Measurements from ENCODE around the gene NR2C1. TPM values are rescaled to one million over a fixed set of nuclear protein-coding genes. Genes with fewer than 3 reads are reported as not detected.
A peak's percentile ranks its signal among the peaks of the same experiment; 100 is the strongest.

The NR2C1 gene
- total and polyA plus RNA-seq, 9 of the 15 experiments (the other 6 are each of a cell fraction or from before 2014, with no cell fraction given) = 8.5 to 42.4 (median 35.6) TPM

GRCh38 chr12:95073698-95074520 is 491 bp upstream of the NR2C1 start (continued):
- TF ChIP-seq, protein P1, sequence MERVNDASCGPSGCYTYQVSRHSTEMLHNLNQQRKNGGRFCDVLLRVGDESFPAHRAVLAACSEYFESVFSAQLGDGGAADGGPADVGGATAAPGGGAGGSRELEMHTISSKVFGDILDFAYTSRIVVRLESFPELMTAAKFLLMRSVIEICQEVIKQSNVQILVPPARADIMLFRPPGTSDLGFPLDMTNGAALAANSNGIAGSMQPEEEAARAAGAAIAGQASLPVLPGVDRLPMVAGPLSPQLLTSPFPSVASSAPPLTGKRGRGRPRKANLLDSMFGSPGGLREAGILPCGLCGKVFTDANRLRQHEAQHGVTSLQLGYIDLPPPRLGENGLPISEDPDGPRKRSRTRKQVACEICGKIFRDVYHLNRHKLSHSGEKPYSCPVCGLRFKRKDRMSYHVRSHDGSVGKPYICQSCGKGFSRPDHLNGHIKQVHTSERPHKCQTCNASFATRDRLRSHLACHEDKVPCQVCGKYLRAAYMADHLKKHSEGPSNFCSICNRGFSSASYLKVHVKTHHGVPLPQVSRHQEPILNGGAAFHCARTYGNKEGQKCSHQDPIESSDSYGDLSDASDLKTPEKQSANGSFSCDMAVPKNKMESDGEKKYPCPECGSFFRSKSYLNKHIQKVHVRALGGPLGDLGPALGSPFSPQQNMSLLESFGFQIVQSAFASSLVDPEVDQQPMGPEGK (CRISPR knock-in tag; IDR thresholded peaks at IDR 0.05; ENCODE audit: borderline replicate concordance) = no peak
- TF ChIP-seq SLC30A9 (CRISPR knock-in tag; IDR thresholded peaks at IDR 0.05) = no peak
- no peak for TF ChIP-seq ZNF165 (CRISPR knock-in tag; IDR thresholded peaks at IDR 0.05; ENCODE audit: borderline replicate concordance)
- no peak for TF ChIP-seq RBM14 (IDR thresholded peaks at IDR 0.05; ENCODE audit: borderline replicate concordance, insufficient read depth, low read depth, low read length)
- no peak for TF ChIP-seq ZNF347 (CRISPR knock-in tag; IDR thresholded peaks at IDR 0.05; ENCODE audit: low read depth)
- 0 out of 2 replicates have a peak, but pooled peaks have one; percentile 8 for TF ChIP-seq MXI1 (IDR thresholded peaks at IDR 0.05; ENCODE audit: low read depth, low read length)
- TF ChIP-seq E2F5 (CRISPR knock-in tag; IDR thresholded peaks at IDR 0.05) = no peak
- no peak for TF ChIP-seq ZKSCAN8 (CRISPR knock-in tag; IDR thresholded peaks at IDR 0.05)
- TF ChIP-seq SMARCA4 (IDR thresholded peaks at IDR 0.05) = no peak
- TF ChIP-seq HDGF (IDR thresholded peaks at IDR 0.05) = no peak
- TF ChIP-seq ZNF253 (CRISPR knock-in tag; conservative IDR thresholded peaks at IDR 0.05) = no peak
- TF ChIP-seq ZNF696 (CRISPR knock-in tag; conservative IDR thresholded peaks at IDR 0.05) = no peak
- no peak for TF ChIP-seq CBX8 (IDR thresholded peaks at IDR 0.05; ENCODE audit: borderline replicate concordance, extremely low read depth, low read depth, low read length, poor library complexity, severe bottlenecking)
- TF ChIP-seq CBFA2T3 (IDR thresholded peaks at IDR 0.05) = no peak
- TF ChIP-seq SMARCB1 (IDR thresholded peaks at IDR 0.05; ENCODE audit: insufficient read length, low read depth) = no peak
- TF ChIP-seq ZNF263 (CRISPR knock-in tag; IDR thresholded peaks at IDR 0.05; ENCODE audit: borderline replicate concordance) = peak; percentile 17; the same call in 1 of the 2 replicates
- no peak for TF ChIP-seq ZNF23 (CRISPR knock-in tag; IDR thresholded peaks at IDR 0.05)
- peak; percentile 80 for TF ChIP-seq ZEB2 (IDR thresholded peaks at IDR 0.05)
- TF ChIP-seq MCM2 (IDR thresholded peaks at IDR 0.05; ENCODE audit: low read depth) = no peak
- no peak for TF ChIP-seq STAT6 (CRISPR knock-in tag; IDR thresholded peaks at IDR 0.05)
- TF ChIP-seq BHLHE40 (IDR thresholded peaks at IDR 0.05; ENCODE audit: low read length) = peak; percentile 55
- TF ChIP-seq, protein P2, sequence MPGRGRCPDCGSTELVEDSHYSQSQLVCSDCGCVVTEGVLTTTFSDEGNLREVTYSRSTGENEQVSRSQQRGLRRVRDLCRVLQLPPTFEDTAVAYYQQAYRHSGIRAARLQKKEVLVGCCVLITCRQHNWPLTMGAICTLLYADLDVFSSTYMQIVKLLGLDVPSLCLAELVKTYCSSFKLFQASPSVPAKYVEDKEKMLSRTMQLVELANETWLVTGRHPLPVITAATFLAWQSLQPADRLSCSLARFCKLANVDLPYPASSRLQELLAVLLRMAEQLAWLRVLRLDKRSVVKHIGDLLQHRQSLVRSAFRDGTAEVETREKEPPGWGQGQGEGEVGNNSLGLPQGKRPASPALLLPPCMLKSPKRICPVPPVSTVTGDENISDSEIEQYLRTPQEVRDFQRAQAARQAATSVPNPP (IDR thresholded peaks at IDR 0.05; ENCODE audit: borderline replicate concordance, insufficient read depth, insufficient read length) = no peak
- no peak for TF ChIP-seq ZKSCAN3 (CRISPR knock-in tag; IDR thresholded peaks at IDR 0.05)

Measured in K562 (cell line).